ENCODE results near the gene CADM1. TPM values are rescaled to one million over a fixed set of nuclear protein-coding genes. Genes with fewer than 3 reads are reported as not detected.

CADM1 gene
- total RNA-seq, 1 donor from 2014 or later, result 41.7 TPM

DNA sequence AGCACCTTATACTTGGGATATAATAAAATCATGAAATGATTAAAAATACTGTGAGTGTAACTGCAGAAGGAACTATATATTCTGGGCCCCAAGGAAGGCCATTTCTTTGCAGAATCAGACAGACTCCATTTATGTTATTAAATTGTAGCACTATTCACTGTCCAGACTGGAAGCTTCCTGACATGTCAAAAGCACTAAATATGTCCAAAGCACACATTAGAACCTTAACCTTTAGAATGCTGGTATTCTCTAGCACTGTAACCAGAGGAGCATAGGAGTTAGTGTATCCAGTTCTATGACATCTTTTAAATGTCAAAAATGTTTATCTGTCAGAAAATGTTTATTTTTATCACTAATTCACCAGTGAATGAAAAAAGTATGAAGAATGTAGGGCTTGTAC is 246.9 kb downstream of the CADM1 start:
- Histone ChIP-seq H3K27me3 (ENCODE audit: control insufficient read depth, insufficient read depth, low read length) (no peaks in the 10 kb centered on the region), H3K4me3 (ENCODE audit: low read depth, low read length) (no peak overlapping the region), H3K36me3 (ENCODE audit: control insufficient read depth, insufficient read depth, low read length) (no peaks in the 10 kb centered on the region)
- TF ChIP-seq, protein P1, sequence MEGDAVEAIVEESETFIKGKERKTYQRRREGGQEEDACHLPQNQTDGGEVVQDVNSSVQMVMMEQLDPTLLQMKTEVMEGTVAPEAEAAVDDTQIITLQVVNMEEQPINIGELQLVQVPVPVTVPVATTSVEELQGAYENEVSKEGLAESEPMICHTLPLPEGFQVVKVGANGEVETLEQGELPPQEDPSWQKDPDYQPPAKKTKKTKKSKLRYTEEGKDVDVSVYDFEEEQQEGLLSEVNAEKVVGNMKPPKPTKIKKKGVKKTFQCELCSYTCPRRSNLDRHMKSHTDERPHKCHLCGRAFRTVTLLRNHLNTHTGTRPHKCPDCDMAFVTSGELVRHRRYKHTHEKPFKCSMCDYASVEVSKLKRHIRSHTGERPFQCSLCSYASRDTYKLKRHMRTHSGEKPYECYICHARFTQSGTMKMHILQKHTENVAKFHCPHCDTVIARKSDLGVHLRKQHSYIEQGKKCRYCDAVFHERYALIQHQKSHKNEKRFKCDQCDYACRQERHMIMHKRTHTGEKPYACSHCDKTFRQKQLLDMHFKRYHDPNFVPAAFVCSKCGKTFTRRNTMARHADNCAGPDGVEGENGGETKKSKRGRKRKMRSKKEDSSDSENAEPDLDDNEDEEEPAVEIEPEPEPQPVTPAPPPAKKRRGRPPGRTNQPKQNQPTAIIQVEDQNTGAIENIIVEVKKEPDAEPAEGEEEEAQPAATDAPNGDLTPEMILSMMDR (IDR thresholded peaks at IDR 0.05; ENCODE audit: insufficient read depth, low read length, poor library complexity, severe bottlenecking), result no peak
- DNase-seq (ENCODE audit: low read depth), result no peak

- no peak for DNase-seq (ENCODE audit: low read depth)
- TF ChIP-seq, protein P1 (IDR thresholded peaks at IDR 0.05; ENCODE audit: insufficient read depth, low read length, poor library complexity, severe bottlenecking), result no peak
- Histone ChIP-seq H3K4me3 (ENCODE audit: low read depth, low read length) (no peak overlapping the region), H3K27me3 (ENCODE audit: control insufficient read depth, insufficient read depth, low read length) (no peaks in the 10 kb centered on the region), H3K36me3 (ENCODE audit: control insufficient read depth, insufficient read depth, low read length) (no peaks in the 10 kb centered on the region)
Observed at GRCh38 chr11:115256397-115257197, 247.6 kb downstream of the CADM1 start.

DNA sequence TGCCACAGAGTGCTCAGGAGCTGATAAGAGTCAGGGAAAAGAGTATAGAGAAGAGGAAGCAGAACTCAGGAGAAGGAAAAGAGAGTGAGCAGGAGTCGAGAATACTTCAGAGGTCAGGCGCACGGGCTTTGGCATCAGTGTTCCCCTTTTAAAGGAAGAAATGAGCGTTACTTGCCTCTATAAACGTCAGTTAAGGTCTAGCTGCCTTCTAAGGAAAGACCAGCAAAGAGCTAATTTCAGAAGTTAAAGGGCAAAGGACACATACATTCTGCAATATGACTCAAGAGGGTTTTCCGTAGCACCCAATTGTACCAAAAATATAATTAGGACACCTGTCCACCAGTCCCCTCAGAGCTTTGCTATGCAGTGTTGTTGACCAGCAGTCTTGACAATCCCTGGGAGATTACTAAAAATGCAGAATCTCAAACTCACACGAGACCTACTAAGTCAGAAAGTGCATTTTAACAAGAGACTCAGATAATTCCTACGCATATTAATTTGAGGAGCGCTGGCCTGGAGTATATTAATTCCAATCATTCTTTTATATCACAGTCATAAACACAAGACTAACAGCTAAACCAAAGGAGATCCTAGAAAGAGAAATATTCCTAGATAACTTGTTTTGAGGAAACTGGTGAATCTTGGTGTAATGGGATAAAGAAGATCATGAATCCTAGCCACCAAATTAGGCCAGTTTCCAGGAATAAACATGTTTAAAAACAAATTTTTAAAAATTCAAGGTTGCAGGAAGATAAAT is 249.0 kb downstream of the CADM1 start:
- no peak for DNase-seq (ENCODE audit: low read depth)
- TF ChIP-seq, protein P1 (IDR thresholded peaks at IDR 0.05; ENCODE audit: insufficient read depth, low read length, poor library complexity, severe bottlenecking), result no peak
- no peak overlapping the region for H3K4me3 ChIP-seq (ENCODE audit: low read depth, low read length)
- no peaks in the 10 kb centered on the region for H3K27me3 ChIP-seq (ENCODE audit: control insufficient read depth, insufficient read depth, low read length)
- no peaks in the 10 kb centered on the region for H3K36me3 ChIP-seq (ENCODE audit: control insufficient read depth, insufficient read depth, low read length)

- Histone ChIP-seq H3K4me3 (ENCODE audit: low read depth, low read length) (no peak overlapping the region), H3K36me3 (ENCODE audit: control insufficient read depth, insufficient read depth, low read length) (no peaks in the 10 kb centered on the region), H3K27me3 (ENCODE audit: control insufficient read depth, insufficient read depth, low read length) (no peaks in the 10 kb centered on the region)
- TF ChIP-seq, protein P1 (IDR thresholded peaks at IDR 0.05; ENCODE audit: insufficient read depth, low read length, poor library complexity, severe bottlenecking), result no peak
- no peak for DNase-seq (ENCODE audit: low read depth)
Observed at GRCh38 chr11:115251126-115251525, 253.1 kb downstream of the CADM1 start.

- no peak overlapping the region for H3K4me3 ChIP-seq (ENCODE audit: low read depth, low read length)
- DNase-seq (ENCODE audit: low read depth), result no peak
- TF ChIP-seq, protein P1 (IDR thresholded peaks at IDR 0.05; ENCODE audit: insufficient read depth, low read length, poor library complexity, severe bottlenecking), result no peak
- no peaks in the 10 kb centered on the region for H3K36me3 ChIP-seq (ENCODE audit: control insufficient read depth, insufficient read depth, low read length)
- no peaks in the 10 kb centered on the region for H3K27me3 ChIP-seq (ENCODE audit: control insufficient read depth, insufficient read depth, low read length)
Observed at GRCh38 chr11:115249061-115249578, 255.1 kb downstream of the CADM1 start.
